ENCODE measurements around the gene SMARCD3.
A peak's percentile ranks its signal among the peaks of the same experiment; 100 is the strongest.

Gene SMARCD3

DNA sequence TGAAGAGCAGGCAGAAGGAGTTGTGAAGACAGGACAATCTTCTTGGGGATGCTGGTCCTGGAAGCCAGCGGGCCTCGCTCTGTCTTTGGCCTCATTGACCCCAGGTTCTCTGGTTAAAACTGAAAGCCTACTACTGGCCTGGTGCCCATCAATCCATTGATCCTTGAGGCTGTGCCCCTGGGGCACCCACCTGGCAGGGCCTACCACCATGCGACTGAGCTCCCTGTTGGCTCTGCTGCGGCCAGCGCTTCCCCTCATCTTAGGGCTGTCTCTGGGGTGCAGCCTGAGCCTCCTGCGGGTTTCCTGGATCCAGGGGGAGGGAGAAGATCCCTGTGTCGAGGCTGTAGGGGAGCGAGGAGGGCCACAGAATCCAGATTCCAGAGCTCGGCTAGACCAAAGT is 14.7 kb downstream of the SMARCD3 start:
- DNase-seq, result no peak

GRCh38 chr7:151232917-151233701 is 15.4 kb downstream of the SMARCD3 start:
- peak; percentile 79 for DNase-seq

GRCh38 chr7:151232091-151232916 is 16.2 kb downstream of the SMARCD3 start, which contains the start of gene CHPF2:
CHPF2 (plus strand) TSS chr7:151232483; CDS start chr7:151234012, 1,529 bp downstream.
- peak; percentile 94 for DNase-seq

DNA sequence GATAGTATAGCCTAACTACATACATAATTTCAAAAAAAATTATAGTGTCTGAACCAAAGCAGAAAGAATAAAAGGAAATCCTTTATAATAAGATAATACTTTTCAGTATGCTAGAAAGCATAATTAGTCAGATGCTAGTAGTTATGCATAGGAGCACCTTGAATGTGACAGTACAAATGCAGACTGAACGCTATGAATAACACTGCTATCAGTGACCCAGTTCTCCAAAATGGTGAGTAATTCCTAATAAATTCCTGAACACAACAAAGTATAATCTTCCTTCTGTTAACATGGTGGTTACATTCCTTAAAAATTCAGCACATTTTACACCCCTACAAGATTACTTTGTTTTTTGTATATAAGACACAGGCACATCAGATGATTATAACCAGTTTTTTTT is 17.4 kb downstream of the SMARCD3 start:
- no peak for DNase-seq

DNA sequence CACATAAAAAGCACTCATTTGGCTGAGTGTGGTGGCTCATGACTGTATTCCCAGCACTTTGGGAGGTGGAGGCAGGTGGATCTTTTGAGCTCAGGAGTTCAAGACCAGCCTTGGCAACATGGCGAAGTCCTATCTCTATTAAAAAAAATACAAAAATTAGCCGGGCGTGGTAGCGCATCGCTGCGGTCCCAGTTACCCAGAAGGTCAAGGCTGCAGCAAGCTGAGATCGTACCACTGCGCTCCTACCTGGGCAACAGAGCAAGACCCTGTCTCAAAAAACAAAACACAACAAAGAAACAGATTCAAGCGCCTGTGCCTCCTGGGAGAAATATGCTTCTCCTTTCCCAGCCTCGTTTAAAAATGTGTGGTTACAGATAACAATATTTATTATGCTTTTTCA is 19.2 kb downstream of the SMARCD3 start:
- DNase-seq, result no peak

DNA sequence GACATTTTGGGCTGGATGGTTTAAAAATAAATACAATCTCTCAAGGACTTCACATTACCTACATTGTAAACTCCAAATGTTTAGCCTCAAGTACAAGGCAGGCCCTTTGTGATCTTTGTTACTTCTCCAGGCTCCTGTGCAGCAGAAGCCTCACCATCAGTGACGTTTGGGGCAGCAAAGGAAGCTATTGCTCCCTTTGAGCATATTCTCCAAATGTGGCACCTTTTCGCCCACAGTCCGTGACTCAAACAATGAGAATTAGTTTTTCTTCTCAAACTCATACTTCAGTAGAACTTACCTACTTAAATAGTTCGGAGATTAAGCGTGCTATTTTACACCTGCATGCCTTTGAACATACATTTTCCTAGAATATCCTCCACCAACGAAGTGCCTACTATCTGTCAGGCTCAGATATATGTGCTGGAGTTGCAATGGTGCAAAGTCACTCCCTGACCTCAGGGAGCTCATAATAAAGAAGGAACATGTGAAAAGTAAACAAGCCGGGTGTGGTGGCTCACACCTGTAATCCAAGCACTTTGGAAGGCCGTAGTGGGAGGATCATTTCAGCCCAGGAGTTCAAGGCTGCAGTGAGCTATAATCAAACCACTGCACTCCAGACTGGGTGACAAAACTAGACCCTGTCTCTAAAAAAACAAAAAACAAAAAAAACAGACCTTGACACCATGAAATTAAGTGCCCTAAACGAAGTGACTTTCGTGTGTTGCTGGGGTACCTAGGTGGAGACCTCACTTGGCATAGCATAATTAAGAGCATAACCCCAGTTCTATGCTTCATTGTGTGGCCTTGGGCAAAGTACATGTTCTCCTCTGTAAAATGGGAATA is 20.2 kb downstream of the SMARCD3 start:
- DNase-seq, result no peak

- peak; percentile 99 for DNase-seq
Observed at GRCh38 chr7:151226875-151227782, 21.4 kb downstream of the SMARCD3 start, which contains the start of gene ABCF2. ABCF2 (minus strand) TSS chr7:151227205; CDS start chr7:151226458, 747 bp downstream.

DNA sequence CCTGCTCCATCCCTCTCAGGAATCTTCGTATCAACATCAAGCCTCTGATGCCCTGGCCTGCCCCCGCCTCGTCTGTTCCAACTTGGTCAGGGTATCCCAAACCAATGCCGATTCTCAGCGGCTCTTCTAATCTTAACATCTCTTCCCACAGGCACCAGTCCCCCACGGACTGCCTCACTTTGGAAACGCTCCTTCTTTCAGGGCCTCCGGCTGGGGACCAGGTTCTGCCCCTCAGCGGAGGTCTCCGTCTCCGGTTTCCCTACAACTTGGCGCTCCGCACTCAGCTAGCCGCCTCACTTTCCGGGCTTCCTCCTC is 22.0 kb downstream of the SMARCD3 start:
- no peak for DNase-seq

DNA sequence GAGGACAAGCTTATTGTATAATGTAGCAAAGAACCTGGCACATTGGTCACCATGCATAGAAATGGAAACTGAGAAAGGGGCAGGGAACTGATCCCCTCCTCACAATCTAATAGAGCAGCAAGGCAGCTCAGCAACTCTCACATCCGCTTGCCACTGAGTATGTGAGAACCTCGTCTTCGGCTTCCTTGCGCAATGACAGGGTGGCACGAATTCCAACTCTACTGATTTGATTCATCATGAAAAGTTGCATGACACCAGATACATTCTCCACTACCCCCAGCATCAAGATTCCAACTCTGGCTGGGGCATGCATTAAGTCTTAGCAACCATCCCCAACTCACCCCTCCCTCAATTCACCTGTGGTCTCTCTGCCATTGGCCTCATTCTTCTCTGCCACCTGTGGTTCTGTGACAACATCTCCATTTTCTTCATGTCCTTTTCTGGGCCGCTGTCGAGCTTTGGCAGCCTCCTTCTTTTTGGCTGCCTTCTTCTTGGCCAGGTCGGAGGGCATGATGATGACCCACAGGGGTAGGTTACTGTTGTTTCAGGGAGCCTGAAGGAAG is 22.5 kb downstream of the SMARCD3 start:
- no peak for DNase-seq

- DNase-seq, result no peak
Observed at GRCh38 chr7:151223728-151224127, 24.8 kb downstream of the SMARCD3 start.

DNA sequence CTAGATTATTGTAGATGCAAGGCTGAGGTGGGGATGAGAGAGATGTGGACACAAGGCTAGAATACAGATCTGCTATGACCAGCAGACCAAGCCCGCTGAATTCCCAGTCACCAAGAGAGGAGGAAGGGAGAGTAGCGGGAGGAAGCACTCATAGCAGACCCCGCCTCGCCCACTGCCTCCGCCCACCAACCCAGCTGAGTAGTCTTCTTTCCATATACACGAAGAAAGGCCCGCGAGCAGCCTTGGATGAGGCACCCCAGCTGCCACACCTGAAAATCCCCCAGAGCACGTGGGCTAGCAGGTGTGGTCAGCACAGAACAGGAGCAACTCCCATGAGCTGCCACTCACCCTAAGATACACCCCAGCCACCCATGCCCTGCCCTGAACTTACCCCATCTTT is 30.3 kb downstream of the SMARCD3 start:
- DNase-seq, result no peak

GRCh38 chr7:151215396-151215795 is 33.1 kb downstream of the SMARCD3 start:
- DNase-seq, result no peak

DNA sequence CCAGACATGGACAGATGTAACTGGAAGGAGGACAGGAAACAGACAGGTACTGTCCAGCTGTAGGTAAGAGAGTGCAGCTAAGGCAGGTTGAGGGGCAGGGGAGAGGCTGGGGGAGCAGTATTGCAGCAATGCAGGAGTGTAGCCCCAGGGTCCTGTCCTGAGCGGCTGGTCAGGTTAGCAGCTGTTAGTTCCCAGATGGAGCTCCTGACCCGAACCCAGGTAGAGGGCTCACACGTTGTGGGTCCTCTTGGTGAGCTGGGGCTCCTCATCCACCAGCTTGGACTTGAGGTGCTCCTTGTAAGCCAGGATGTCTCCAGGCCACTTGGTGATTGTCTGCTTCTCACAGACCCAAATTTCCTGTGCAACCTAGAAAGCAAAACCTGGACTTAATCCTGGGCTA is 34.7 kb downstream of the SMARCD3 start:
- no peak for DNase-seq

DNA sequence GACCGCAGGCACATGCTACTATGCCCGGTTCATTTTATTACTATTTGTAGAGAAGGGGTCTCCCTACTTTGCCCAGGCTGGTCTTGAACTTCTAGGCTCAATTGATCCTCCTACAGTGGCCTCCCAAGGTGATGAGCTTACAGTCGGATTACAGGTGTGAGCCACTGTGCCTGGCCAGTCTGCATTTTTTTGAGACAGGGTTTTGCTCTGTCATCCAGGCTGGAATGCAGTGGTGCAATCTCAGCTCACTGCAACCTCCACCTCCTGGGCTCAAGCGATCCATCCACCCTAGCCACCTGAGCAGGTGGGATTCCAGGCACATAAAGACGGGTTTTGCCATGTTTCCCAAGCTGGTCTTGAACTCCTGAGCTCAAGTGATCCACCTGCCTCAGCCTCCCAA is 35.9 kb downstream of the SMARCD3 start:
- DNase-seq, result no peak

DNA sequence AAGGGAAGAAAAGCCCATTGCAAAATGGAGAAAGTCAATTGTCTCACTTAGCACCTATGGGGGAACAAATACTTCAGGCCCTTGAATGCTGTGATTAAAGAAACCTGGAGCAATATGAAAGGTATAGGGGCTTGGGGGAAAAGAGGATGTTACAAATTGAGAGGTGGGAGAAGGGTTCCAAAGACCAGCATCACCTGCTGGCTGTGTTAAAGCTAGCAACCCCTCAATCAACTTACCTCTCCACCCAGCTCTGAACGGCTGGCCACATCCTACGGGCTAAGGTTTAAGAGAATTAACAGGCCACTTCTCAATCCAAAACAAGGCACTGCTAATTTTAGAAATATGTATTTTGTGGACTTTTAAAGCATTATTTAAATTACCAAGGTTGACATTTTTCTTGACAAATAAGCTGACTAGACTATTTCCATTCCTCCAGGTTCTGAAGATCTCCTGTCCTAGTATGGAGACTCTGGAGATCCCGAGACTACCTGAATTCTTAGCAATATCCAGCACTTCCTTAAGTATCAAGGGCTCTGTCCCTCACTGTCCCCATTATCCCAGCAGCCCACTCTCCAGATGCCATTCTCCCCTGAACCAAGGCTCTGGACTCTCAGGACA is 37.2 kb downstream of the SMARCD3 start:
- DNase-seq, result no peak

DNA sequence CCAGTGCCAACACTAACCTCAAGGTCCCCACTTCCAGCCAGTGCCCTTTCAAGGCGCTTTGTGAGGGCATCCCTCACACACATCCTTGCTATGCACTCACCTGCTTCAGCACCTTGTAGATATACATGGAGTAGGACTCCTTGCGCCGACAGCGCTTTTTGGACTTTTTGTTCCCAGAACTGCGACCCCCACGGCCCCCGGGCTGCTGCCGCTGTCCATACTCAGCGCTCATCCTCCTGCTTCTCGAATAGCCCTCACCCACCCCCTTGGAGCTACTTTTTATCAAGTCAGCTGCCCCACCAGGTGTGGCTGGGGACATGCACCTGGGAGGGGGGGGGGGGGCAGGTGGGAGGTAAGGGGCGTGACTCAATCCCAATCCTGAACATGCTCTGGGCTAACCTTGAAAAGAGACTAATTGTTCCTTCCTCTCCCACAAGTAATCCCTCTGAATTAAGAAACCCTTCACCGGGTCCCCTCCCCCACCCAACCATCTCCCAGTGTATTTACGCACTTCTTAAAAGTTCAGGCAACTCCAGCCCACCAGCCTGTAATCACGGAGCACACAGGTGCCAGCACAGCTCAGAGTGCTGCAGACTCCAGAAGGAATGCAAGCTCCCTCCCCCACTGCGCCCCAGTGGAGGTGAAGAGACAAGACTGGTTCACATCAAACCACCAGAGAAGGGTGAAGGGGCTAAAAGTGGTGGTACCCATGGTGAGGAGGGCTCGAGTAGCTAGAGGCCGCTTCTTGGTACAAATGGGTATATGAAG is 38.2 kb downstream of the SMARCD3 start, which contains the start of gene H2BK1:
H2BK1 (minus strand) TSS at position 402 of the 768 bp plus-strand sequence; CDS start at position 232, 170 bp downstream.
- no peak for DNase-seq

DNA sequence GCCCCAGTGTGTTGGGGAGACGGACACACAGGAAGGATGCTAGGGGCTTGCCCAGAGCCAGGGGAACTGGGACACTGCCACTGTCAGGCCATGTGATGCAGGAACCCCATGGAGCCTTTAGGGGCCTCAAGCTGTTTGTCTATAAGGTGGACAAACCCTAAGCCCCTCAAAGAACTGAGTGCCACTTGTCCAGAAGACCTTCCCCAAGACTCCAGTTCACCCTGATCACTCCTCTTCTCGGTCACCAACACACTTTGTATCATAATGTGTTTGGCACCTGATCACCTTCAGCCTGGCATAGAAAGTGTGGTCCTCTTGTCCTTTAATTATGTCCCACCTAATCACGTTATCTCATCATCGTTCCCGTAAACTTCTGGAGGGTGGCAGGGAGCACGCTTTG is 38.9 kb downstream of the SMARCD3 start:
- no peak for DNase-seq

GRCh38 chr7:151208253-151208862 is 40.1 kb downstream of the SMARCD3 start:
- no peak for DNase-seq

GRCh38 chr7:151207804-151208203 is 40.7 kb downstream of the SMARCD3 start:
- no peak for DNase-seq

GRCh38 chr7:151207315-151207714 is 41.2 kb downstream of the SMARCD3 start:
- DNase-seq, result no peak
